WTC11 (cell line): ENCODE data around the gene SPNS1. TPM values are rescaled to one million over a fixed set of nuclear protein-coding genes. Genes with fewer than 3 reads are reported as not detected.

Experiments
- ATAC-seq: fragments of 200-7000 bp; cut with Tn5 transposase; 2 replicates; pipeline ENCODE4 v1.10.0; 2021; ENCODE audit warnings: mild to moderate bottlenecking, moderate library complexity
- CTCF ChIA-PET: fragments of 300-600 bp; sonication (Branson Sonifier 250); formaldehyde crosslinking; loops from one replicate; lab custom pipeline; 2021; ENCODE audit warnings: antibody characterized with exemption; lab: Charles Lee
- POLR2A ChIA-PET: fragments of 350-600 bp; sonication (Branson Sonifier 250); formaldehyde crosslinking; loops from one replicate; lab custom pipeline; 2021; ENCODE audit warnings: antibody characterized with exemption; lab: Charles Lee
- DNase-seq: peaks from one replicate; pipeline ENCODE4 v3.0.0; 2021; ENCODE audit warnings: low spot score
- H3K27ac Mint-ChIP-seq: 2 replicates; pipeline ENCODE4 v1.8.0; 2021; ENCODE audit warnings: mixed read lengths
- H3K27me3 Mint-ChIP-seq: 2 replicates; pipeline ENCODE4 v1.8.0; 2021; ENCODE audit warnings: low read depth, mild to moderate bottlenecking, moderate library complexity, mixed read lengths
- H3K36me3 Mint-ChIP-seq: 2 replicates; pipeline ENCODE4 v1.8.0; 2021; ENCODE audit warnings: mixed read lengths
- H3K4me1 Mint-ChIP-seq: 2 replicates; pipeline ENCODE4 v1.8.0; 2022; ENCODE audit warnings: mixed read lengths
- H3K4me3 Mint-ChIP-seq: 2 replicates; pipeline ENCODE4 v1.8.0; 2021; ENCODE audit warnings: mild to moderate bottlenecking, moderate library complexity, mixed read lengths
- H3K9me3 Mint-ChIP-seq: 2 replicates; pipeline ENCODE4 v1.8.0; 2021; ENCODE audit warnings: mixed read lengths
- CDX4 ChIP-seq: fragments of 250-450 bp; sonication (Bioruptor Pico); IDR thresholded peaks from 2 replicates; pipeline ENCODE4 v1.9.0; 2021; ENCODE audit warnings: moderate library complexity, mild to moderate bottlenecking, inconsistent platforms, borderline replicate concordance
- E2F1 ChIP-seq: sonication (generic); formaldehyde crosslinking; IDR thresholded peaks from 2 replicates; pipeline ENCODE4 v1.8.0; 2022; ENCODE audit warnings: mild to moderate bottlenecking, missing genetic modification reagents
- ELF4 ChIP-seq: sonication (generic); formaldehyde crosslinking; IDR thresholded peaks from 2 replicates; pipeline ENCODE4 v1.8.1; 2022; ENCODE audit warnings: low read depth, mild to moderate bottlenecking, moderate library complexity, missing genetic modification reagents
- ERG ChIP-seq: fragments of 250-450 bp; sonication (Bioruptor Pico); IDR thresholded peaks from 2 replicates; pipeline ENCODE4 v1.8.0; 2021; ENCODE audit warnings: mild to moderate bottlenecking
- GTF2I ChIP-seq: fragments of 250-450 bp; sonication (Bioruptor Pico); conservative IDR thresholded peaks from 2 replicates; pipeline ENCODE4 v1.4.0; 2021; ENCODE audit warnings: mild to moderate bottlenecking
- IRF2 ChIP-seq: sonication (generic); formaldehyde crosslinking; IDR thresholded peaks from 2 replicates; pipeline ENCODE4 v1.8.0; 2022; ENCODE audit warnings: low read depth, missing genetic modification reagents, borderline replicate concordance
- JAZF1 ChIP-seq: fragments of 250-450 bp; sonication (Bioruptor Pico); IDR thresholded peaks from 2 replicates; pipeline ENCODE4 v1.9.0; 2021; ENCODE audit warnings: moderate library complexity, mild to moderate bottlenecking, inconsistent platforms
- KAT7 ChIP-seq: sonication (generic); formaldehyde crosslinking; IDR thresholded peaks from 2 replicates; pipeline ENCODE4 v1.8.1; 2023; ENCODE audit warnings: missing genetic modification reagents, mild to moderate bottlenecking, borderline replicate concordance
- MLX ChIP-seq: sonication (generic); formaldehyde crosslinking; IDR thresholded peaks from 2 replicates; pipeline ENCODE4 v1.8.1; 2023; ENCODE audit warnings: mild to moderate bottlenecking, missing genetic modification reagents, moderate library complexity
- NR3C1 ChIP-seq: sonication (generic); formaldehyde crosslinking; conservative IDR thresholded peaks from 2 replicates; pipeline ENCODE4 v1.8.1; 2023; ENCODE audit warnings: low read depth, mild to moderate bottlenecking, missing genetic modification reagents
- RORB ChIP-seq: fragments of 250-450 bp; sonication (Bioruptor Pico); IDR thresholded peaks from 2 replicates; pipeline ENCODE4 v1.9.0; 2021; ENCODE audit warnings: mild to moderate bottlenecking
- SOX15 ChIP-seq: fragments of 250-450 bp; sonication (Bioruptor Pico); IDR thresholded peaks from 2 replicates; pipeline ENCODE4 v1.9.0; 2021; ENCODE audit warnings: mild to moderate bottlenecking
- ZNF121 ChIP-seq: sonication (generic); formaldehyde crosslinking; IDR thresholded peaks from 2 replicates; pipeline ENCODE4 v1.8.0; 2023; ENCODE audit warnings: missing genetic modification reagents
- ZNF263 ChIP-seq: sonication (generic); formaldehyde crosslinking; IDR thresholded peaks from 2 replicates; pipeline ENCODE4 v1.8.1; 2022; ENCODE audit warnings: low read depth, mild to moderate bottlenecking, moderate library complexity, missing genetic modification reagents
- ZNF396 ChIP-seq: fragments of 250-450 bp; sonication (Bioruptor Pico); IDR thresholded peaks from 2 replicates; pipeline ENCODE4 v1.8.0; 2021; ENCODE audit warnings: mild to moderate bottlenecking, moderate library complexity, borderline replicate concordance
- ZNF416 ChIP-seq: fragments of 250-450 bp; sonication (Bioruptor Pico); IDR thresholded peaks from 2 replicates; pipeline ENCODE4 v1.9.0; 2021; ENCODE audit warnings: mild to moderate bottlenecking, inconsistent platforms
- ZNF423 ChIP-seq: fragments of 250-450 bp; sonication (Bioruptor Pico); IDR thresholded peaks from 2 replicates; pipeline ENCODE4 v2.1.2; 2022; ENCODE audit warnings: mild to moderate bottlenecking, moderate library complexity
- ZNF425 ChIP-seq: fragments of 250-450 bp; sonication (Bioruptor Pico); conservative IDR thresholded peaks from 2 replicates; pipeline ENCODE4 v1.9.0; 2021; ENCODE audit warnings: mild to moderate bottlenecking
- ZNF532 ChIP-seq: fragments of 250-450 bp; sonication (Bioruptor Pico); IDR thresholded peaks from 2 replicates; pipeline ENCODE4 v1.9.0; 2021; ENCODE audit warnings: mild to moderate bottlenecking, borderline replicate concordance
- total RNA-seq: library from RNA; stranded (reverse); gene quantifications from 3 replicates; pipeline ENCODE4 v1.2.3, GENCODE V29; 2021
- TF ChIP-seq, protein P1 (sequence below): sonication (generic); formaldehyde crosslinking; IDR thresholded peaks from 2 replicates; pipeline ENCODE4 v1.8.0; 2022; ENCODE audit warnings: missing genetic modification reagents
- TF ChIP-seq, protein P2 (sequence below): fragments of 200-600 bp; IDR thresholded peaks from 2 replicates; pipeline ENCODE4 v1.8.0; 2022; ENCODE audit warnings: antibody characterized with exemption

Gene SPNS1
- total RNA-seq, 1 experiment from 2014 or later = 64.4 TPM

- TF ChIP-seq ZNF532 (CRISPR knock-in tag) = no peak
- TF ChIP-seq ZNF121 (CRISPR knock-in tag) = no peak
- TF ChIP-seq NR3C1 (CRISPR knock-in tag) = no peak
- no peak for TF ChIP-seq ZNF416
- no peak for TF ChIP-seq CDX4
- no peak for TF ChIP-seq ZNF423 (CRISPR knock-in tag)
Measured at GRCh38 chr16:29011112-29011511, 36.5 kb downstream of the SPNS1 start (continued).

GRCh38 chr16:29011851-29012250 is 37.3 kb downstream of the SPNS1 start:
- H3K4me3 Mint-ChIP-seq = no peak overlapping the region
- no peak overlapping the region for H3K27ac Mint-ChIP-seq
- ChIA-PET POLR2A (no interaction called here), CTCF (interaction anchor here (0.6 to 2.4 kb wide), 5 partner anchors 9 to 38 kb away, joined by 3 to 15 read pairs (median 8); partner anchors contain the start of gene SPNS1)
- no peaks in the 10 kb centered on the region for H3K4me1 Mint-ChIP-seq
- DNase-seq (no peak), ATAC-seq (no peak)
- no peaks in the 10 kb centered on the region for H3K36me3 Mint-ChIP-seq
- H3K9me3 Mint-ChIP-seq = no peaks in the 10 kb centered on the region
- H3K27me3 Mint-ChIP-seq = no peaks in the 10 kb centered on the region
- TF ChIP-seq, protein P1, sequence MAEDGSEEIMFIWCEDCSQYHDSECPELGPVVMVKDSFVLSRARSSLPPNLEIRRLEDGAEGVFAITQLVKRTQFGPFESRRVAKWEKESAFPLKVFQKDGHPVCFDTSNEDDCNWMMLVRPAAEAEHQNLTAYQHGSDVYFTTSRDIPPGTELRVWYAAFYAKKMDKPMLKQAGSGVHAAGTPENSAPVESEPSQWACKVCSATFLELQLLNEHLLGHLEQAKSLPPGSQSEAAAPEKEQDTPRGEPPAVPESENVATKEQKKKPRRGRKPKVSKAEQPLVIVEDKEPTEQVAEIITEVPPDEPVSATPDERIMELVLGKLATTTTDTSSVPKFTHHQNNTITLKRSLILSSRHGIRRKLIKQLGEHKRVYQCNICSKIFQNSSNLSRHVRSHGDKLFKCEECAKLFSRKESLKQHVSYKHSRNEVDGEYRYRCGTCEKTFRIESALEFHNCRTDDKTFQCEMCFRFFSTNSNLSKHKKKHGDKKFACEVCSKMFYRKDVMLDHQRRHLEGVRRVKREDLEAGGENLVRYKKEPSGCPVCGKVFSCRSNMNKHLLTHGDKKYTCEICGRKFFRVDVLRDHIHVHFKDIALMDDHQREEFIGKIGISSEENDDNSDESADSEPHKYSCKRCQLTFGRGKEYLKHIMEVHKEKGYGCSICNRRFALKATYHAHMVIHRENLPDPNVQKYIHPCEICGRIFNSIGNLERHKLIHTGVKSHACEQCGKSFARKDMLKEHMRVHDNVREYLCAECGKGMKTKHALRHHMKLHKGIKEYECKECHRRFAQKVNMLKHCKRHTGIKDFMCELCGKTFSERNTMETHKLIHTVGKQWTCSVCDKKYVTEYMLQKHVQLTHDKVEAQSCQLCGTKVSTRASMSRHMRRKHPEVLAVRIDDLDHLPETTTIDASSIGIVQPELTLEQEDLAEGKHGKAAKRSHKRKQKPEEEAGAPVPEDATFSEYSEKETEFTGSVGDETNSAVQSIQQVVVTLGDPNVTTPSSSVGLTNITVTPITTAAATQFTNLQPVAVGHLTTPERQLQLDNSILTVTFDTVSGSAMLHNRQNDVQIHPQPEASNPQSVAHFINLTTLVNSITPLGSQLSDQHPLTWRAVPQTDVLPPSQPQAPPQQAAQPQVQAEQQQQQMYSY (CRISPR knock-in tag) = no peak
- TF ChIP-seq ELF4 (CRISPR knock-in tag) (no peak), MLX (CRISPR knock-in tag) (no peak), IRF2 (no peak), SOX15 (no peak), GTF2I (CRISPR knock-in tag) (no peak), KAT7 (no peak), E2F1 (CRISPR knock-in tag) (no peak), ZNF425 (CRISPR knock-in tag) (no peak), ZNF396 (CRISPR knock-in tag) (no peak), JAZF1 (CRISPR knock-in tag) (no peak), RORB (CRISPR knock-in tag) (no peak), ZNF423 (CRISPR knock-in tag) (no peak), ZNF121 (CRISPR knock-in tag) (no peak), ZNF263 (CRISPR knock-in tag) (no peak), ERG (CRISPR knock-in tag) (no peak)
- TF ChIP-seq, protein P2, sequence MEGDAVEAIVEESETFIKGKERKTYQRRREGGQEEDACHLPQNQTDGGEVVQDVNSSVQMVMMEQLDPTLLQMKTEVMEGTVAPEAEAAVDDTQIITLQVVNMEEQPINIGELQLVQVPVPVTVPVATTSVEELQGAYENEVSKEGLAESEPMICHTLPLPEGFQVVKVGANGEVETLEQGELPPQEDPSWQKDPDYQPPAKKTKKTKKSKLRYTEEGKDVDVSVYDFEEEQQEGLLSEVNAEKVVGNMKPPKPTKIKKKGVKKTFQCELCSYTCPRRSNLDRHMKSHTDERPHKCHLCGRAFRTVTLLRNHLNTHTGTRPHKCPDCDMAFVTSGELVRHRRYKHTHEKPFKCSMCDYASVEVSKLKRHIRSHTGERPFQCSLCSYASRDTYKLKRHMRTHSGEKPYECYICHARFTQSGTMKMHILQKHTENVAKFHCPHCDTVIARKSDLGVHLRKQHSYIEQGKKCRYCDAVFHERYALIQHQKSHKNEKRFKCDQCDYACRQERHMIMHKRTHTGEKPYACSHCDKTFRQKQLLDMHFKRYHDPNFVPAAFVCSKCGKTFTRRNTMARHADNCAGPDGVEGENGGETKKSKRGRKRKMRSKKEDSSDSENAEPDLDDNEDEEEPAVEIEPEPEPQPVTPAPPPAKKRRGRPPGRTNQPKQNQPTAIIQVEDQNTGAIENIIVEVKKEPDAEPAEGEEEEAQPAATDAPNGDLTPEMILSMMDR = no peak
